AG08395 (cell line): ENCODE results near the gene LENG8.
"Not testable (repeated sequence)": the region's sequence is repeated elsewhere in the genome, so short reads cannot be mapped to it uniquely, and the experiment has no call there.

Source experiments
- DNase-seq: peaks from one replicate; pipeline ENCODE4 v3.0.0; 2012; ENCODE audit warnings: mixed read lengths, low spot score

LENG8 gene

GRCh38 chr19:54482889-54483288, 33.9 kb downstream of the LENG8 start:
- DNase-seq: no peak

- DNase-seq: no peak
Observed at GRCh38 chr19:54484451-54484850, 35.5 kb downstream of the LENG8 start.

DNA sequence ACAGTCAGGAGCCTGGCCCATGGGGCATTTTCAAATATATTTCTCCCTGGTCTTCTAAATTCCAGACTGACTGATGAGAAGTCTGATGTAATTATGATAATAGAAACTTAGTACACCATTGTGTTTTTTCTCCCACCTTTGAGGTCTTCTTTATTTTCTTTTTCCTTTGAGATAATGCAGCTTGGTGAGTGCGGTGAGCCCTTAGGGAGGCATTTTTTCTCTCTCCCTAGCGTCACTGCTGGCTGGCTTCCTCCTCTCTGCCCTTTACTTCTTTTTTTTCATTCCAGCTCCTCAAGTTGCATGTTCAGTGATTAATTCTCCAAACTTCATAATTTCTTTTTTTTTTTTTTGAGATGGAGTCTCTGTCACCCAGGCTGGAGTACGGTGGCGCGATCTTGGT, 36.9 kb downstream of the LENG8 start:
- DNase-seq: no peak

GRCh38 chr19:54489341-54489740, 40.3 kb downstream of the LENG8 start:
- DNase-seq: no peak

DNA sequence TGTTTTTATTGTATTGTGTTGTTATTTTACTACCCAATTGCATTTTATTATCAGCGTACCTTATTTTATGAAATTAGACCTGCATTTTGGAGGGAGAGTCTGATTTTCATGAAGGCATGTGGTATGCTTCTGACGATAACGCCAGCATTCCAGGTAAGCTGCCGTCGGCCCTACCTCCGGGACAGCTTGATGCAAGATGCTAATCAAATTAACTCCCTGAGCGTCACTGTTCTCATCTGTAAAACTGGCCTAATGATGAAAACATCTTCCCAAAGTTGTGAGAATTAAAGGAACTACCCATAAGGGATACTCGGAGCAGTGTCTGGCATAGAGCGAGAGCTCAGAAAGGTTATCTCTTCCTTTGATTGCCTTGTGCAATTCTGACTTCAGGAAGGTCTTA, 40.8 kb downstream of the LENG8 start:
- DNase-seq: no peak

DNA sequence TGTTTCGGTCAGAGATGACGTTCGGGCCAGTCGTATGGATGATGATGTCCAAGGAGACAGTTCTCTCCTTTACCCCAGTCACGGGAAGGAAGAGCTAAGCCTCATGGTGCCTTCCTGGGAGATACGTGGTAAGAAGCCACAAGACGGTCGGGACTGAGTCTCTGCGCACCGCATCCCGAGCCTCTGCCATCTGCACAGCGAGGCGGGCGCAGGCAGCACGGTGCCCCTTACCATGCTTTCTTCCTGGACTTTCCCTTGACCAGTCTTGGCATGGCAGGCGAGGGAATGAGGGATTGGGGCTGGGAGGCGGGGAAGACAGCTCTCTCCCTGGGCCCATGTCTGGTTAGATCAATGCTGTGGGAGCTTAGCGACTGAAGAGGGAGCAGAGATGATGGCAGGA, 43.6 kb downstream of the LENG8 start:
- no peak for DNase-seq

DNA sequence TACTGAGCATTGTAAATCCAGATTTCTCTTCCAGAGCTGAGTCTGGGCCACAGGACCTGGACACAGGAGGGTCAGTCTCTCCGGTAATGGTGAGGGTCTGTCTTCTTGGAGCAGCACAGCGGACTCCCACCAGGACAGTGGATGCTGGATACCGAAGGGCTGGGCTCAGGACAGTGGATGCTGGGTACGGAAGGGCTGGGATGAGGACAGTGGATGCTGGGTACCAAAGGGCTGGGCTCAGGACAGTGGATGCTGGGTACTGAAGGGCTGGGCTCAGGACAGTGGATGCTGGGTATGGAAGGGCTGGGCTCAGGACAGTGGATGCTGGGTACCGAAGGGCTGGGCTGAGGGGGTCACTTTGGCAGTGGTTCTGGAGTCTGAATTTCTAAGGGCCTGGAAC, 44.1 kb downstream of the LENG8 start:
- DNase-seq: not testable (repeated sequence)

DNA sequence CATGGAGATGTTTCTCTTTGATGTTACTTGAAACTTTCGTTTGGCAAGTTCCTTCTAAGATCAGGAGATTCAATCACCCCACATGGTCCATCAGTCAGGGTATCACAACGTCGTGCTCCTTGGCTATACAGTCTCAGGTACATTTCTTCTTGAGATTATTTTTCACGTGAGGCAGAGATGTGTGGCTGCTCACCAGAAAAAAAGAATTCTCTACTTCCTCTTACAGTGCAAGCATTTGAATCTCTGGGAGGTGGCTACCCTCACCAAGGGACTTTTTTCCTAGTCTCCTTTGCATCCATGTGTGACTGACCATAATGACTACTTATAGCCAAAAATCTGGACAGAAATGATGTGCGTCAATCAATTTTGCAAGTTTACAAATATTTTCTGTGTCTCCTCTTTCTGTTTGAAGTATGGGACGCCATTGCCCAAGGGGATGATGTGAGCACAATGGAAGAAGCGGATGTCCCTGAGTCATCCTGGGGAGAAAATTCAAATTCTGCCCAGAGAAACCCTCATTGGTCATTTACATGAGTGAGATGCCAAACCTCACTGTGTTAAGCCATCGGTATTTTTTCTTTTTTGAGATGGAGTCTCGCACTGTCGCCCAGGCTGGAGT, 45.1 kb downstream of the LENG8 start:
- DNase-seq: no peak

DNA sequence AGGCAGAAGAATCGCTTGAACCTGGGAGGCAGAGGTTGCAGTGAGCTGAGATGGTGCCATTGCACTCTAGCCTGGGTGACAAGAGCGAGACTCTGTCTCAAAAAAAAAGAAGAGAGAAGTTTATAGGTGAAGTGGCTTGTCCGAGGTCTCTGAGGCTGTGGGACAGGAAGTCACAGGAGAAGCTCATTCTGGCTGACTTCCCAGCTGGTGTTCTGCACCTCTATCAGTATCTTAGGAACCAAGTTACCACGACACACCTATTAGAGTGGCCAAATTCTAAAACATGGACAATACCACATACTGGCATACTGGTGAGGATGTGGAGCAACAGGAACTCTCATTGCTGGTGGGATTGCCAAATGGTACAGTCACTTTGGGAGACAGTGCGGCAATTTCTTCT, 46.3 kb downstream of the LENG8 start:
- DNase-seq: not testable (repeated sequence)

- DNase-seq: not testable (repeated sequence)
Observed at GRCh38 chr19:54497747-54498450, 48.9 kb downstream of the LENG8 start.

DNA sequence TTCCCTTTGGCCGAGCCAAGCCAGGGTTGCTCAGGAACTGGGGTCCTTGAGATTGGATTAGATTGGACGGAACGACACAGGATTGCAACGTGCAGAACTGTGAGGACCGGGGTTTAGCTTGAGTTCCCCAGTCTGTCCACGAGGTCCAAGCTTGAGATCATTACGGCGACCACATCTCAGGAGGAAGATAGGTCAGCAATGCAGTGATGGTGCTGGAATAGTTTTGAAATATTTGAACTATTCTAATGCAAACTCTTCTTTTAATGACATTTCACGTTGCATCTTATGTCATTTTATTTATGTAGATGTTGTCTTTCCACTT, 49.4 kb downstream of the LENG8 start:
- not testable (repeated sequence) for DNase-seq

GRCh38 chr19:54502518-54503048, 53.6 kb downstream of the LENG8 start, which contains the start of gene LAIR2:
TSS of gene LAIR2 (plus strand) at chr19:54502831. CDS start at chr19:54502919, 88 bp downstream.
- DNase-seq: no peak

DNA sequence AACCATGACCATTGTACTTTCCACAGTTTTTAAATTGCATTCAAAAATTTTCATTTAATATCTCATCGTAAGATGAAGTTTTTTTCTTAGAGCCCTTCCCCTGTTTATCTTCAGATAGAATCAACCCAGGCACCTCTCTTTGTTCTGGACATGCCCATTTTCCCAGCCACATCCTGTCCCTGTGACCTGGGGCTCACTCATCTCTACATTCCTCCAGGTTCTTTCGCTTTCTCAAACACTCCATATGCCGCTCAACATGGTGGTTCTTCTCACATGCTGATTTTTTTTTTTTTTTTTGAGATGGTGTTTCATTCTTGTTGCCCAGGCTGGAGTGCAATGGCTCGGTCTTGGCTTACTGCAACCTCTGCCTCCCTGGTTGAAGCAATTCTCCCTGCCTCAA, 56.5 kb downstream of the LENG8 start:
- not testable (repeated sequence) for DNase-seq

DNA sequence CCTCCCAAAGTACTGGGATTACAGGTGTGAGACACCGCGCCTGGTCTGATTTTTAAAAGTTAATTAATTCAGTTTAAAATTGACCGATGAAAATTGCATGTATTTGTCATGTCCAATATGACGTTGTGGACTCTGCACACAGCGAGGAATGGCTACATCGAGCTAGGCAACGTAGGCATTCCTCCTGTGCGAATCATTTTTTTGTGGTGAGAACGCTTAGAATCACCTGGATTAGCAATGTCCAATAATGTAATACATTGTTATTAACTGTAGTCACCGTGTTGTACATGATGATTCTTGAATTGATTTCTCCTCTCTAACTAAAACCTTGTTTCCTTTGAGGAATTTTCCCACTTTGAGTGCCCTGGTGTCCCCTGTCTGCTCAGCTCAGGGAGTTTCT, 57.1 kb downstream of the LENG8 start:
- DNase-seq: no peak

DNA sequence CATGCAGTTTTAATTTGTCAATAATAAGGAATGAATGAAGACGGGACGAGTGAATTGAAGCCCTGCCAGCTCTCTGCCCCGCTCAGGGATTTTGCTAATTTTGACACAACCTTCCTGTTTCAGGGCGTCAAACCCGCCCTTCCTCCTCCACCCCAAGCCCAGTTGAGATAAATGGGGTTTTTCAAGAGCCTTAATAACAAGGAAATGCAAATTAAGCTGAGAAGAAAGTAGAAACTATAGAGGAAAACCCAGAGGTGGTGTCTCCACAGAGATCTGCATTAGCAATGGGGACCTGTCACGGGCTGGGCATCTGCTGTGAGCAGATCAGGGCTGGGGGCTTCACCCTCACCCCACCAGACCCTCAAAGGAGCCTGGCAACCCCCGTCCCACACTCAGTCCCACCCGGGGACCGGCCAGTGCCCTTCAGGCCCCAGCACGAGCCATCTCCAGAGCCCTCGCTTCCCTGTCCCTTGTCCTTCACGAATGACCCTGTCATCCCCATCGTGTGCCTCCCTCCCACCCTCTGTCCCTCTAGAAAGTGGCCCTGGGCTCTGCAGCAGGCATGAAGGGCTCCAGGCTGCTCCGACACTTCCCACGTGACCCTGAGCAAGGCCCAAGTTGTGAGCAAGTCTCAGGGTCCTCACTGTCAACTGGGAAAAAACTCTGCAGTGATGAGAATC, 58.2 kb downstream of the LENG8 start:
- DNase-seq: not testable (repeated sequence)

- no peak for DNase-seq
Observed at GRCh38 chr19:54507824-54508223, 58.8 kb downstream of the LENG8 start.

DNA sequence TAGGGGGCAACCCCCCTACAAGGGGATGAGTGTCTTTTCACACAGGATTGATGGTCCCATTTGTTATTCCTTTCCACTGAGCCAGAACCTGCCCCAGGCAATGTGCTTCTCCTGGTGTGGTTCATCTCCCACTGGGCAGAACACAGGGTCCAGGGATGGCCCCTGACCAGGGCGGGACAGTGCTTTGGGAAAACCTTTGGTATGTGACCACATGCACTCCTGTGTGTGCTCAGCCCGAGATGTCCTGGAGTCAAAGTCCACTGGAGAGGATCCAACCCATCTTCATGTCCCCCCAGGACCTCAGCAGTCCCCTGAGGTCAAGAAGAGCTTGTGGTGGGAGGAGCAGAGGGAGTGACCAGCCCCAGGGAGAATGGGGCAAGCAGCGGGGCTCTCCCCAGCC, 59.5 kb downstream of the LENG8 start:
- DNase-seq: not testable (repeated sequence)

- not testable (repeated sequence) for DNase-seq
Observed at GRCh38 chr19:54509200-54509940, 60.4 kb downstream of the LENG8 start.
